ENCODE data around the gene RNASE8.

RNASE8 gene

GRCh38 chr14:21074398-21075272, 17.0 kb downstream of the RNASE8 start:
- DNase-seq = no peak

GRCh38 chr14:21075719-21076437, 18.3 kb downstream of the RNASE8 start:
- no peak for DNase-seq

GRCh38 chr14:21077672-21078071, 20.1 kb downstream of the RNASE8 start:
- DNase-seq = no peak

GRCh38 chr14:21078287-21078686, 20.7 kb downstream of the RNASE8 start:
- DNase-seq = no peak

GRCh38 chr14:21078726-21079125, 21.1 kb downstream of the RNASE8 start:
- DNase-seq = no peak

- DNase-seq = no peak
Measured at GRCh38 chr14:21081521-21082142, 24.0 kb downstream of the RNASE8 start.

- DNase-seq = no peak
Measured at GRCh38 chr14:21083565-21084325, 26.1 kb downstream of the RNASE8 start.

GRCh38 chr14:21084396-21084795, 26.8 kb downstream of the RNASE8 start:
- no peak for DNase-seq

GRCh38 chr14:21084998-21085853, 27.6 kb downstream of the RNASE8 start:
- DNase-seq = no peak

- no peak for DNase-seq
Measured at GRCh38 chr14:21086908-21087293, 29.3 kb downstream of the RNASE8 start.

GRCh38 chr14:21087294-21088091, 29.9 kb downstream of the RNASE8 start:
- DNase-seq = peak; percentile 36

GRCh38 chr14:21088687-21089086, 31.1 kb downstream of the RNASE8 start:
- DNase-seq = no peak

GRCh38 chr14:21089271-21089670, 31.6 kb downstream of the RNASE8 start:
- DNase-seq = no peak

GRCh38 chr14:21089877-21090193, 32.2 kb downstream of the RNASE8 start:
- DNase-seq = no peak

GRCh38 chr14:21090194-21090939, 32.7 kb downstream of the RNASE8 start:
- DNase-seq = no peak

- no peak for DNase-seq
Measured at GRCh38 chr14:21090940-21091663, 33.5 kb downstream of the RNASE8 start.

- no peak for DNase-seq
Measured at GRCh38 chr14:21091821-21092272, 34.2 kb downstream of the RNASE8 start.

GRCh38 chr14:21092273-21093011, 34.8 kb downstream of the RNASE8 start:
- peak; percentile 43 for DNase-seq

- no peak for DNase-seq
Measured at GRCh38 chr14:21093018-21093417, 35.4 kb downstream of the RNASE8 start.

Data from NCI-H1436 (cell line).